Endothelial cell of umbilical vein (primary cell): ENCODE measurements around the gene ZNF70. TPM values are rescaled to one million over a fixed set of nuclear protein-coding genes. Genes with fewer than 3 reads are reported as not detected.

Source experiments
- BruUV-seq: library from RNA; stranded (reverse); fragments of 400-500 nt; replicated peaks from 2 replicates; lab custom pipeline; 2021; lab: Mats Ljungman, UMichigan
- CTCF ChIA-PET: fragments of 300-600, 350-600 bp; sonication (Branson Sonifier 250); formaldehyde crosslinking; loops from one replicate; lab custom pipeline; 2021; ENCODE audit warnings: antibody characterized with exemption, inconsistent platforms; lab: Charles Lee
- POLR2A ChIA-PET: fragments of 300-600, 350-600 bp; sonication (Branson Sonifier 250); formaldehyde crosslinking; loops from one replicate; lab custom pipeline; 2021; ENCODE audit warnings: antibody characterized with exemption, inconsistent platforms; lab: Charles Lee
- DNase-seq: peaks from one replicate; pipeline ENCODE4 v3.0.0-alpha.2; 2011; ENCODE audit warnings: low read depth, low spot score
- FAIRE-seq: peaks from 2 replicates; lab custom pipeline; 2011; peaks lifted over from hg19 to GRCh38; lab: Jason Lieb, UNC
- H2AFZ ChIP-seq: 2 replicates; pipeline ENCODE4 v1.6.0; 2012; ENCODE audit warnings: low read depth, low read length, control low read depth, inconsistent platforms
- H3K27ac ChIP-seq: 2 replicates; pipeline ENCODE4 v1.5.1; 2011; ENCODE audit warnings: low read depth, mild to moderate bottlenecking, control low read depth, low read length, moderate library complexity; ENCODE audit not compliant: insufficient read depth
- H3K27me3 ChIP-seq, 2 experiments: 2 replicates each; pipeline versions ENCODE4 v1.6.0 to v1.6.1; 2011; ENCODE audit warnings: low read length in 2 of 2, mixed read lengths in 1 of 2; ENCODE audit not compliant: control insufficient read depth in 2 of 2, insufficient read depth in 2 of 2
- H3K36me3 ChIP-seq, 2 experiments: 2 replicates in 1 of 2; 3 replicates in 1 of 2; pipeline ENCODE4 v1.5.1; 2011; ENCODE audit warnings: low read length in 2 of 2, mild to moderate bottlenecking in 1 of 2, moderate library complexity in 1 of 2; ENCODE audit not compliant: control insufficient read depth in 2 of 2, insufficient read depth in 2 of 2; ENCODE audit errors: extremely low read depth in 1 of 2
- H3K4me1 ChIP-seq: 3 replicates; pipeline ENCODE4 v1.5.1; 2011; ENCODE audit warnings: mild to moderate bottlenecking, low read length; ENCODE audit not compliant: control insufficient read depth, insufficient read depth; ENCODE audit errors: extremely low read depth
- H3K4me2 ChIP-seq: 2 replicates; pipeline ENCODE4 v1.6.1; 2011; ENCODE audit warnings: low read length, control low read depth, mixed read lengths; ENCODE audit not compliant: insufficient read depth
- H3K4me3 ChIP-seq, 3 experiments: fragments of 200-600 bp in 1 of 3; sonication (generic), shearing (Covaris generic) in 1 of 3; replicated peaks in 1 of 3; 2 replicates each; pipeline ENCODE4 v1.5.1; 2011 to 2016; ENCODE audit warnings: control low read depth in 3 of 3, low read length in 3 of 3, mild to moderate bottlenecking in 2 of 3, inconsistent platforms in 1 of 3, low read depth in 1 of 3, moderate library complexity in 1 of 3; ENCODE audit not compliant: insufficient read depth in 1 of 3
- H3K79me2 ChIP-seq: 2 replicates; pipeline ENCODE4 v1.6.0; 2012; ENCODE audit warnings: low read length, inconsistent platforms; ENCODE audit not compliant: control insufficient read depth, insufficient read depth
- H3K9ac ChIP-seq: replicated peaks from 2 replicates; pipeline ENCODE3; 2011; ENCODE audit warnings: low read length, control low read depth; ENCODE audit not compliant: insufficient read depth; ENCODE audit errors: extremely low read depth
- H3K9me1 ChIP-seq: replicated peaks from 3 replicates; pipeline ENCODE4 v1.6.0; 2011; ENCODE audit warnings: mild to moderate bottlenecking, low read length; ENCODE audit not compliant: control insufficient read depth, insufficient read depth; ENCODE audit errors: extremely low read depth
- H3K9me3 ChIP-seq: replicated peaks from 2 replicates; pipeline ENCODE4 v1.5.1; 2012; ENCODE audit warnings: low read length, inconsistent platforms; ENCODE audit not compliant: control insufficient read depth, insufficient read depth
- H4K20me1 ChIP-seq: replicated peaks from 2 replicates; pipeline ENCODE3; 2011; ENCODE audit warnings: mild to moderate bottlenecking, low read length; ENCODE audit not compliant: control insufficient read depth, insufficient read depth; ENCODE audit errors: extremely low read depth
- EZH2 ChIP-seq: IDR thresholded peaks from 2 replicates; pipeline ENCODE4 v1.6.1; 2012; ENCODE audit warnings: borderline replicate concordance, low read depth, mild to moderate bottlenecking, moderate library complexity, low read length, inconsistent platforms; ENCODE audit not compliant: severe bottlenecking
- FOS ChIP-seq: IDR thresholded peaks from 2 replicates; pipeline ENCODE4 v1.6.1; 2011; ENCODE audit warnings: mild to moderate bottlenecking, low read length, moderate library complexity, borderline replicate concordance; ENCODE audit not compliant: insufficient read depth
- GATA2 ChIP-seq: IDR thresholded peaks from 2 replicates; pipeline ENCODE4 v1.7.0; 2011; ENCODE audit warnings: low read depth, mild to moderate bottlenecking, moderate library complexity, mixed read lengths, low read length; ENCODE audit not compliant: insufficient read length, insufficient read depth
- JUN ChIP-seq: IDR thresholded peaks from 2 replicates; pipeline ENCODE4 v1.6.1; 2011; ENCODE audit warnings: borderline replicate concordance, low read depth; ENCODE audit not compliant: insufficient read length, insufficient read depth
- MYC ChIP-seq: IDR thresholded peaks from one replicate; pipeline ENCODE4 v1.6.1; 2011; ENCODE audit warnings: mild to moderate bottlenecking, low read depth, low read length
- POLR2A ChIP-seq: IDR thresholded peaks from 2 replicates; pipeline ENCODE4 v1.6.1; 2012; ENCODE audit warnings: low read depth, mild to moderate bottlenecking, control low read depth, low read length
- POLR2AphosphoS5 ChIP-seq: IDR thresholded peaks from 2 replicates; pipeline ENCODE4 v1.6.1; 2012; ENCODE audit warnings: low read depth, mild to moderate bottlenecking, control low read depth, low read length, moderate library complexity; ENCODE audit not compliant: insufficient read depth
- dilution Hi-C: fragments of 300-500 bp; cut with MboI; formaldehyde crosslinking; loops from one replicate; pipeline ENCODE4 v1.15.0; 2019; ENCODE audit warnings: low sequenced_read_pairs; ENCODE audit not compliant: extremely low pct_ligation_motif_present
- intact Hi-C: fragments of 100-400 bp; cut with micrococcal nuclease; formaldehyde crosslinking; loops from one replicate; pipeline ENCODE4 v1.10.0; 2022
- polyA plus RNA-seq, 4 experiments: library from polyadenylated mRNA; depleted of rRNA in 3 of 4; stranded (reverse) in 3 of 4; unstranded in 1 of 4; fragments of >200 nt; gene quantifications; 2 replicates each; pipeline versions ENCODE4 v1.2.1 to v1.2.3, GENCODE V29; 2011 to 2012; ENCODE audit warnings: missing spikeins in 1 of 4
- total RNA-seq: library from RNA; stranded (reverse); gene quantifications from 2 replicates; pipeline ENCODE4 v1.2.3, GENCODE V29; 2021
- TF ChIP-seq, protein P1 (sequence below), 2 donors: IDR thresholded peaks; 1 replicate in 1 of 2; 2 replicates in 1 of 2; pipeline ENCODE4 v1.5.1; 2011; ENCODE audit warnings: low read length in 2 of 2, mild to moderate bottlenecking in 2 of 2, moderate library complexity in 2 of 2, control low read depth in 1 of 2, inconsistent platforms in 1 of 2, low read depth in 1 of 2; ENCODE audit not compliant: insufficient read depth in 1 of 2; ENCODE audit errors: extremely low read depth in 1 of 2
- TF ChIP-seq, protein P2 (sequence below): IDR thresholded peaks from 2 replicates; pipeline ENCODE4 v1.6.1; 2011; ENCODE audit not compliant: insufficient read depth, insufficient read length

ZNF70 gene
- total and polyA plus RNA-seq, 2 donors (not counting 3 experiments of a cell fraction or from before 2014, with no cell fraction given) = 1.9 to 6.2 TPM

DNA sequence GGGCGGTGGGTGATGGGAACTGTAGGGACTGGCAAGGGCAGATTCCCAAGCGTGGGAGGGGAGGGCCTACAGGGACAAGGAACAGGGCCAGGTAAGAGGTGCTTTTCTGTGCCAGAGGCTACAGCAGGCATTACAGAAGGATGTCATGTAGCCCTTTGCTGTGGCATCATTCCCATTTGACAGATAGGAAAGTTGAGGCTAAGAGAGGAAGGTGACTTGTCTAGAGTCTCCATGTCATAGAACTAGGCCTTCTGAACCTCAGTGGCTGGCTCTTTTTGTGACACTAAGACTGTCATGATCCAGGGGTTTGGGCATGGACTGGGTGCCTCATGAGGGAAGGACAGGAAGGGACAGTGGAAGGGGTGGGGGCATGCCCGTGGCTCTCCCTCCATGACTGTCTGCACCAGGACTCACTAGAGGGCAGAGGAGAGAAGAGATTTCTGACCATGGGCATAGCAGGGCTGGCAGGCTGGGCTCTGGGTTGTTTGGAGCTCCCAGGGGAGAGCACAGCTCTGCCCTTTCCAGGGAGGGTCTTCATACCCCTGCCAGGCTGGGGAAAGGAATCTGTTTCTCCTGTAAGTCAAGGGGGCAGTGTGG, 25.0 kb upstream of the ZNF70 start:
- no TSS peak for BruUV-seq

DNA sequence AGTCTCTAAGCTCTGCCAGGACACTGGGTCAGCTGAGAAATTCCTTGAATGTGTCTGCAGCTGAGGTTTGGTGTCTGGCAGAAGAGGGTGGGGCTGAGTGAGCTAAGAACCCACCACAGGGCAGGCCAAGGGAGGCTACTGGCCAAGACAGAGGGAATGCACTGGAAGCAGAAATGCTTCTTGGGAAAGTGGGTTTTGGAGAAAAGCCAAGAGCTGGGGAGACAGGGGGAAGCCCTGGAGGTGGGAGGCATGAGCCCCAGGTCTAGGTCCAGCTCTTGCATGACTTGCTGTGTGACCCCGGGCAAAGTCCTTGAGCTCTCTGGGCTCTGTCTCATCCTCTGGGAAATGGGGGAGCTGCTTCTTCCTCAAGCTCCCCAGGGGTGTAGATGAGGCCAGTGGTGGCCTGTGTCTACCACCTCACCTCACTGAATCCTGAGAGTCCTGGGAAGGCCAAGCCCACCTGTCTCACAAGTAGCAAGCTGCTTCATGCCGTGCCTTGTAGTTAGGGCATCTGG, 24.1 kb upstream of the ZNF70 start:
- FAIRE-seq (no peak), DNase-seq (no peak)
- H3K4me2 ChIP-seq = no peak overlapping the region
- no peaks in the 10 kb centered on the region for H3K27me3 ChIP-seq
- TF ChIP-seq GATA2 (no peak), POLR2AphosphoS5 (no peak), MYC (no peak), EZH2 (no peak), JUN (no peak), FOS (no peak), POLR2A (no peak)
- TF ChIP-seq, protein P1, sequence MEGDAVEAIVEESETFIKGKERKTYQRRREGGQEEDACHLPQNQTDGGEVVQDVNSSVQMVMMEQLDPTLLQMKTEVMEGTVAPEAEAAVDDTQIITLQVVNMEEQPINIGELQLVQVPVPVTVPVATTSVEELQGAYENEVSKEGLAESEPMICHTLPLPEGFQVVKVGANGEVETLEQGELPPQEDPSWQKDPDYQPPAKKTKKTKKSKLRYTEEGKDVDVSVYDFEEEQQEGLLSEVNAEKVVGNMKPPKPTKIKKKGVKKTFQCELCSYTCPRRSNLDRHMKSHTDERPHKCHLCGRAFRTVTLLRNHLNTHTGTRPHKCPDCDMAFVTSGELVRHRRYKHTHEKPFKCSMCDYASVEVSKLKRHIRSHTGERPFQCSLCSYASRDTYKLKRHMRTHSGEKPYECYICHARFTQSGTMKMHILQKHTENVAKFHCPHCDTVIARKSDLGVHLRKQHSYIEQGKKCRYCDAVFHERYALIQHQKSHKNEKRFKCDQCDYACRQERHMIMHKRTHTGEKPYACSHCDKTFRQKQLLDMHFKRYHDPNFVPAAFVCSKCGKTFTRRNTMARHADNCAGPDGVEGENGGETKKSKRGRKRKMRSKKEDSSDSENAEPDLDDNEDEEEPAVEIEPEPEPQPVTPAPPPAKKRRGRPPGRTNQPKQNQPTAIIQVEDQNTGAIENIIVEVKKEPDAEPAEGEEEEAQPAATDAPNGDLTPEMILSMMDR (IDR thresholded peaks at IDR 0.05; ENCODE audit: extremely low read depth in 1 of 2, insufficient read depth in 1 of 2, low read depth in 1 of 2, low read length in 2 of 2) = no peak
- TF ChIP-seq, protein P2, sequence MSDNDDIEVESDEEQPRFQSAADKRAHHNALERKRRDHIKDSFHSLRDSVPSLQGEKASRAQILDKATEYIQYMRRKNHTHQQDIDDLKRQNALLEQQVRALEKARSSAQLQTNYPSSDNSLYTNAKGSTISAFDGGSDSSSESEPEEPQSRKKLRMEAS = no peak
- CTCF ChIA-PET = interaction anchor here (1.0 to 3.3 kb wide), 5 partner anchors 8 to 82 kb away, joined by 3 to 27 read pairs (median 5); partner anchors contain the start of genes SLC2A11 and SMARCB1
- H3K4me3 ChIP-seq = no peak overlapping the region
- dilution Hi-C loops = no loop called here
- H3K9ac ChIP-seq = no peak overlapping the region
- POLR2A ChIA-PET = no interaction called here
- no peaks in the 10 kb centered on the region for H3K9me1 ChIP-seq
- no peak overlapping the region for H2AFZ ChIP-seq
- no peak overlapping the region for H3K27ac ChIP-seq
- intact Hi-C loops = no loop called here
- no TSS peak for BruUV-seq
- H4K20me1 ChIP-seq = no peaks in the 10 kb centered on the region
- peaks cover 9% of the 10 kb centered on the region for H3K4me1 ChIP-seq
- no peaks in the 10 kb centered on the region for H3K9me3 ChIP-seq
- no peaks in the 10 kb centered on the region for H3K36me3 ChIP-seq
- no peaks in the 10 kb centered on the region for H3K79me2 ChIP-seq

More for the DNA sequence above, 25.0 kb upstream of the ZNF70 start:
- Histone ChIP-seq H3K4me3 (no peak overlapping the region), H3K79me2 (no peaks in the 10 kb centered on the region), H3K27me3 (no peaks in the 10 kb centered on the region), H3K4me2 (no peak overlapping the region), H3K9me1 (no peaks in the 10 kb centered on the region), H3K9me3 (no peaks in the 10 kb centered on the region), H3K36me3 (no peaks in the 10 kb centered on the region), H3K27ac (no peak overlapping the region), H2AFZ (no peak overlapping the region), H3K4me1 (peaks cover 9% of the 10 kb centered on the region), H3K9ac (no peak overlapping the region), H4K20me1 (no peaks in the 10 kb centered on the region)
- ChIA-PET POLR2A (no interaction called here), CTCF (interaction anchor here (0.6 to 3.3 kb wide), 4 partner anchors 11 to 81 kb away, joined by 3 to 27 read pairs (median 6); partner anchors contain the start of genes SLC2A11 and SMARCB1)
- DNase-seq = no peak
- intact Hi-C loops (no loop called here), dilution Hi-C loops (no loop called here)
- FAIRE-seq = no peak
- TF ChIP-seq, protein P2 = no peak
